Liver (tissue), 3 donors: ENCODE results near the gene CPLX1.

ENCODE experiments used
- GABPA ChIP-seq, 2 donors: IDR thresholded peaks in 1 of 2; conservative IDR thresholded peaks in 1 of 2; 2 replicates each; pipeline ENCODE4 v1.6.1; 2016; ENCODE audit warnings: antibody characterized with exemption in 2 of 2, mild to moderate bottlenecking in 1 of 2, moderate library complexity in 1 of 2
- HNF4A ChIP-seq, 2 donors: conservative IDR thresholded peaks; 2 replicates each; pipeline ENCODE4 v1.6.1; 2016; ENCODE audit warnings: antibody characterized with exemption in 2 of 2, mild to moderate bottlenecking in 2 of 2
- RAD21 ChIP-seq, 2 donors: IDR thresholded peaks; 2 replicates each; pipeline ENCODE4 v1.6.1; 2016; ENCODE audit warnings: antibody characterized with exemption in 2 of 2, mild to moderate bottlenecking in 2 of 2
- SP1 ChIP-seq: IDR thresholded peaks from 2 replicates; pipeline ENCODE4 v1.6.1; 2018; ENCODE audit warnings: antibody characterized with exemption, mild to moderate bottlenecking
- TAF1 ChIP-seq: conservative IDR thresholded peaks from 2 replicates; pipeline ENCODE4 v1.6.1; 2016; ENCODE audit warnings: antibody characterized with exemption, mild to moderate bottlenecking
- TF ChIP-seq, protein P1 (sequence below): fragments of 150-350 bp; IDR thresholded peaks from 2 replicates; pipeline ENCODE4 v1.5.1; 2017; ENCODE audit warnings: improper control_type of control experiment, low read depth, low read length; ENCODE audit not compliant: missing input control
- TF ChIP-seq, protein P2 (sequence below): IDR thresholded peaks from 2 replicates; pipeline ENCODE4 v1.6.1; 2016; ENCODE audit warnings: antibody characterized with exemption
- TF ChIP-seq, protein P3 (sequence below): IDR thresholded peaks from 2 replicates; pipeline ENCODE4 v1.6.1; 2016; ENCODE audit warnings: antibody characterized with exemption
- TF ChIP-seq, protein P4 (sequence below): IDR thresholded peaks from 2 replicates; pipeline ENCODE4 v1.6.1; 2016; ENCODE audit warnings: antibody characterized with exemption, mild to moderate bottlenecking
- donor health status: healthy.
- donor health status: healthy.

DNA sequence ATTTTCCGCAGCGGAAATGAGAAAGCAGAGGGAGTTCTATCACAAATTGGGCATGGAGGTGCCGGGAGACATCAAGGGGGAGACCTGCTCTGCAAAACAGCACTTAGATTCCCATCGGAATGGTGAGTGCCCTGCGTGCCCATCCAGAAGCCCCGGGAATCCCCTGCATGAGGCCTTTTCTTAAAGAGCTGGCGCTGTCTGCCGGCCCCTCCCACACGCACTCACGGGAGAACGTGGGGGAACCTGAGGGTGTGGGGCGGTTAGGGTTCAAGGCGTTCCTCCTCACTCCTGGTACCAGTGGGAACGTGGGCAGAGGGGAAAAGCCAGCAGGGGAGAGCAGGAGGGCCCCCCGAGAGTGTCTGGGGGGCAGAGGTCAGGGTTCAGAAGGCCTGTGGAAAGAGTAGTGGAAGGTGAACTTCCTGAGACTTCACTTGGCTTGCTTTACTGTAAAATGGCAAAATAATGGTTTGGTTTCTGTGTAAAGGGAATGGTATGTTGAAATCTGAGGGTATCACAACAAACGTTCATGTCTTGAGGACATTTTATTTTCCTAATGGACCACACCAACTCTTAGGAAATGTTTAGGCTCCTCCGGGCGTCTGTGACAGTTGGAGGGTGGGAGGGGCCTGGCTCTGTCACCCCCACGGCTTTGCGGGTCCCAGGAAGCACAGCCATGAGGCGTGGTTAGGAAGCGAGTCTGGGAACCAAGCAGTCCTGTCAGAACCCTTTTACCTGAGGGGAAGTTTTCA, 82.3 kb downstream of the CPLX1 start:
- TF ChIP-seq, protein P1, sequence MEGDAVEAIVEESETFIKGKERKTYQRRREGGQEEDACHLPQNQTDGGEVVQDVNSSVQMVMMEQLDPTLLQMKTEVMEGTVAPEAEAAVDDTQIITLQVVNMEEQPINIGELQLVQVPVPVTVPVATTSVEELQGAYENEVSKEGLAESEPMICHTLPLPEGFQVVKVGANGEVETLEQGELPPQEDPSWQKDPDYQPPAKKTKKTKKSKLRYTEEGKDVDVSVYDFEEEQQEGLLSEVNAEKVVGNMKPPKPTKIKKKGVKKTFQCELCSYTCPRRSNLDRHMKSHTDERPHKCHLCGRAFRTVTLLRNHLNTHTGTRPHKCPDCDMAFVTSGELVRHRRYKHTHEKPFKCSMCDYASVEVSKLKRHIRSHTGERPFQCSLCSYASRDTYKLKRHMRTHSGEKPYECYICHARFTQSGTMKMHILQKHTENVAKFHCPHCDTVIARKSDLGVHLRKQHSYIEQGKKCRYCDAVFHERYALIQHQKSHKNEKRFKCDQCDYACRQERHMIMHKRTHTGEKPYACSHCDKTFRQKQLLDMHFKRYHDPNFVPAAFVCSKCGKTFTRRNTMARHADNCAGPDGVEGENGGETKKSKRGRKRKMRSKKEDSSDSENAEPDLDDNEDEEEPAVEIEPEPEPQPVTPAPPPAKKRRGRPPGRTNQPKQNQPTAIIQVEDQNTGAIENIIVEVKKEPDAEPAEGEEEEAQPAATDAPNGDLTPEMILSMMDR, result no peak
- TF ChIP-seq TAF1, result no peak
- TF ChIP-seq, protein P2, sequence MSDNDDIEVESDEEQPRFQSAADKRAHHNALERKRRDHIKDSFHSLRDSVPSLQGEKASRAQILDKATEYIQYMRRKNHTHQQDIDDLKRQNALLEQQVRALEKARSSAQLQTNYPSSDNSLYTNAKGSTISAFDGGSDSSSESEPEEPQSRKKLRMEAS, result no peak
- TF ChIP-seq, protein P3, sequence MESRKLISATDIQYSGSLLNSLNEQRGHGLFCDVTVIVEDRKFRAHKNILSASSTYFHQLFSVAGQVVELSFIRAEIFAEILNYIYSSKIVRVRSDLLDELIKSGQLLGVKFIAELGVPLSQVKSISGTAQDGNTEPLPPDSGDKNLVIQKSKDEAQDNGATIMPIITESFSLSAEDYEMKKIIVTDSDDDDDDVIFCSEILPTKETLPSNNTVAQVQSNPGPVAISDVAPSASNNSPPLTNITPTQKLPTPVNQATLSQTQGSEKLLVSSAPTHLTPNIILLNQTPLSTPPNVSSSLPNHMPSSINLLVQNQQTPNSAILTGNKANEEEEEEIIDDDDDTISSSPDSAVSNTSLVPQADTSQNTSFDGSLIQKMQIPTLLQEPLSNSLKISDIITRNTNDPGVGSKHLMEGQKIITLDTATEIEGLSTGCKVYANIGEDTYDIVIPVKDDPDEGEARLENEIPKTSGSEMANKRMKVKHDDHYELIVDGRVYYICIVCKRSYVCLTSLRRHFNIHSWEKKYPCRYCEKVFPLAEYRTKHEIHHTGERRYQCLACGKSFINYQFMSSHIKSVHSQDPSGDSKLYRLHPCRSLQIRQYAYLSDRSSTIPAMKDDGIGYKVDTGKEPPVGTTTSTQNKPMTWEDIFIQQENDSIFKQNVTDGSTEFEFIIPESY, result no peak
- no peak for TF ChIP-seq GABPA (IDR thresholded peaks at IDR 0.05 in 1 of 2, conservative IDR thresholded peaks at IDR 0.05 in 1 of 2)
- TF ChIP-seq, protein P4, sequence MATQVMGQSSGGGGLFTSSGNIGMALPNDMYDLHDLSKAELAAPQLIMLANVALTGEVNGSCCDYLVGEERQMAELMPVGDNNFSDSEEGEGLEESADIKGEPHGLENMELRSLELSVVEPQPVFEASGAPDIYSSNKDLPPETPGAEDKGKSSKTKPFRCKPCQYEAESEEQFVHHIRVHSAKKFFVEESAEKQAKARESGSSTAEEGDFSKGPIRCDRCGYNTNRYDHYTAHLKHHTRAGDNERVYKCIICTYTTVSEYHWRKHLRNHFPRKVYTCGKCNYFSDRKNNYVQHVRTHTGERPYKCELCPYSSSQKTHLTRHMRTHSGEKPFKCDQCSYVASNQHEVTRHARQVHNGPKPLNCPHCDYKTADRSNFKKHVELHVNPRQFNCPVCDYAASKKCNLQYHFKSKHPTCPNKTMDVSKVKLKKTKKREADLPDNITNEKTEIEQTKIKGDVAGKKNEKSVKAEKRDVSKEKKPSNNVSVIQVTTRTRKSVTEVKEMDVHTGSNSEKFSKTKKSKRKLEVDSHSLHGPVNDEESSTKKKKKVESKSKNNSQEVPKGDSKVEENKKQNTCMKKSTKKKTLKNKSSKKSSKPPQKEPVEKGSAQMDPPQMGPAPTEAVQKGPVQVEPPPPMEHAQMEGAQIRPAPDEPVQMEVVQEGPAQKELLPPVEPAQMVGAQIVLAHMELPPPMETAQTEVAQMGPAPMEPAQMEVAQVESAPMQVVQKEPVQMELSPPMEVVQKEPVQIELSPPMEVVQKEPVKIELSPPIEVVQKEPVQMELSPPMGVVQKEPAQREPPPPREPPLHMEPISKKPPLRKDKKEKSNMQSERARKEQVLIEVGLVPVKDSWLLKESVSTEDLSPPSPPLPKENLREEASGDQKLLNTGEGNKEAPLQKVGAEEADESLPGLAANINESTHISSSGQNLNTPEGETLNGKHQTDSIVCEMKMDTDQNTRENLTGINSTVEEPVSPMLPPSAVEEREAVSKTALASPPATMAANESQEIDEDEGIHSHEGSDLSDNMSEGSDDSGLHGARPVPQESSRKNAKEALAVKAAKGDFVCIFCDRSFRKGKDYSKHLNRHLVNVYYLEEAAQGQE, result no peak
- no peak for TF ChIP-seq HNF4A (conservative IDR thresholded peaks at IDR 0.05)
- no peak for TF ChIP-seq SP1
- no peak for TF ChIP-seq RAD21 (IDR thresholded peaks at IDR 0.05)
